GM12801 (cell line): ENCODE measurements around the gene ARFGAP3.

Experiments
- TF ChIP-seq, protein P1 (sequence below): IDR thresholded peaks from one replicate; pipeline ENCODE4 v1.5.1; 2011; ENCODE audit warnings: control low read depth; ENCODE audit not compliant: insufficient read length; ENCODE audit errors: extremely low read depth

The ARFGAP3 gene

DNA sequence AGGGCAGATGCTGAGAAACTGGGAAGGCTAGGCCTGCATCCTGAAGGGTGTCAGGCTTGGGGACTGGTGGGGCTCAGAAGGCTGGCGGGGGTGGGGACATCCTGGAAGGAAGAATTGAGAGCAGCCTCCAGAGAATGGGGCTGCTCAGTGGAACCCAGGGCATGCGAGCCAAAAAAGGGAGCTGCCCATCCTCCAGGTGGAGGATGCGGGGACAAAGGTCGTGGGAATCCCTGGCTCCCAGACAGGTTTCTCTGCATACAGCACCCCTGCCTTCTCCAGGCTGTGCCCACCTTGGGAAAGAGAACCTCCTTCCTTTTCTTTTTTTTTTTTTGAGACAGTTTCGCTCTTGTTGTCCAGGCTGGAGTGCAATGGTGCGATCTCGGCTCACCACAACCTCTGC, 40.9 kb upstream of the ARFGAP3 start:
- TF ChIP-seq, protein P1, sequence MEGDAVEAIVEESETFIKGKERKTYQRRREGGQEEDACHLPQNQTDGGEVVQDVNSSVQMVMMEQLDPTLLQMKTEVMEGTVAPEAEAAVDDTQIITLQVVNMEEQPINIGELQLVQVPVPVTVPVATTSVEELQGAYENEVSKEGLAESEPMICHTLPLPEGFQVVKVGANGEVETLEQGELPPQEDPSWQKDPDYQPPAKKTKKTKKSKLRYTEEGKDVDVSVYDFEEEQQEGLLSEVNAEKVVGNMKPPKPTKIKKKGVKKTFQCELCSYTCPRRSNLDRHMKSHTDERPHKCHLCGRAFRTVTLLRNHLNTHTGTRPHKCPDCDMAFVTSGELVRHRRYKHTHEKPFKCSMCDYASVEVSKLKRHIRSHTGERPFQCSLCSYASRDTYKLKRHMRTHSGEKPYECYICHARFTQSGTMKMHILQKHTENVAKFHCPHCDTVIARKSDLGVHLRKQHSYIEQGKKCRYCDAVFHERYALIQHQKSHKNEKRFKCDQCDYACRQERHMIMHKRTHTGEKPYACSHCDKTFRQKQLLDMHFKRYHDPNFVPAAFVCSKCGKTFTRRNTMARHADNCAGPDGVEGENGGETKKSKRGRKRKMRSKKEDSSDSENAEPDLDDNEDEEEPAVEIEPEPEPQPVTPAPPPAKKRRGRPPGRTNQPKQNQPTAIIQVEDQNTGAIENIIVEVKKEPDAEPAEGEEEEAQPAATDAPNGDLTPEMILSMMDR: no peak

DNA sequence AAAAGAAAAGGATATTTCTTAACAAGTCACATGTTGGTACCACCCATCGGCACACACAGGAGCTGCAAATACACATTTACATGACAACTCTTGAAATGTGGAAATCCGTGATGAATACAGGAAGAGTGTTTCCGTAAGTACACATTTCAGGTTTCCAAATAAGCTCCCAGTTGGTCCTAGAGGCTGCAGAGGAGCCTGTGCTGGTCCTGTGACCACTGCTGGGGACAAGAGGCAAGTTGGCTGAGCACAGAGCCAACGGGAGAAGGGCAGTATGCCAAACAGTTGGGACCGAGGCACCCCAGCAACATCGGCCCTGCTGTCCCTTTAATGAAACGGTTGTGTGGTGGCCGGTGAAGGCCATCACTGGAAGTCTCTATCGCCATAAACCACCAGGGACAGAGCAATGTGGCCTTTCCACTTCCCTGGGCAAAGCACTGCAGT, 38.5 kb upstream of the ARFGAP3 start:
- TF ChIP-seq, protein P1: no peak

DNA sequence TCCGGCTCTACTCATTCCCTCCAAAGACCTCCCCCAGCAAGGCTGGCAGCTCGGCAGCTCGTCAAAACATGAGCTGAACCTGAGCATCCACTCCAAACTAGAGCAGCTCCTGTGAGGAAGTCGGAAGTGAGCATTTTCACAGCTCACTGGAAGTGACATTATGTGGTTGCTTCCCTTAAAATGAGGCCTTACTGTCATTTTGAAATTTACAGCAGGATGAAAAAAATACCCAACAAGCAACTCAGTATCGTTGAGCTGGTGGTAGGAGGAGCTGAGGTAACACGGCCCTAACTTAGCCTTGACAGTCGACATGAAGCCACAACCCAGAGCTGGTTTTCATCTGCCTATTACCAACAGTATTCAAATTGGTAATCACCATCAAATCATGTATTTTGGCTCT, 38.0 kb upstream of the ARFGAP3 start:
- TF ChIP-seq, protein P1: no peak

DNA sequence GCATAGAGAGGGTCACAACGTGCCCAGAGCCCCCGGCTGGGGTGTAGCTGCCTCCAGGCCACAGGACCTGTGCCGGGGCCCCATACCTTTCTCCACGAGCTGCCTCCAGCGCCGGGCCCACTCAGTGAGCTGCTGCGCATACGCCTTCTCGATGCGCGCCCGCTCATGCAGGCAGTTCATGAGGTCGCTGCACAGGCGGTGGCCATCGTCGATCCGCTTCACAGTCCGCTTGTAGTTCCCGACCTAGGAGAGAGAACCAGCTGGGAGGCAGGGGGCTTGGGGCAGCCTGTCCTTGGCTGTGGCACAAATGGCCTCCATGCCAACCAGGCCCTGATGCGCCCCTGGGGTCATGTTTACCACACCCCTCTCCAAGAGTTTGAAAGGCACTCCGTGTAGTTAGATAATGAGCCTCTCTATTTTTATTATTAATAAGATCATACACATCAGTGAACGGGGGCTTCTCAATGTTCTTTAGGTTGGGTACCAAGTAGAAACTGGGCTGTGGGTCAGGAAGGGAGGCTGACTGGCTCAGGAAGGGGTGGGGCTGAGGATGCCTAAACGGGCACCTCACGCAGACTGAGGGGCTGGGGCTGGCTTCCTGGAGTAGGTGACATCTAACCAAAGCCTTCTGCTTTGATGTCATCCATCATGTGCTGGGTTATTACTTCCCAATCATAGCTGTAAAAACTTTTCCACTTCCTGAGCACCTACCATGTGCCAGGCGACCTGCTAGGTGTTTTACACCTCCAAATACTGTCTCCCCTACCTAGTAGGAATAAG, 36.5 kb upstream of the ARFGAP3 start:
- TF ChIP-seq, protein P1: no peak

DNA sequence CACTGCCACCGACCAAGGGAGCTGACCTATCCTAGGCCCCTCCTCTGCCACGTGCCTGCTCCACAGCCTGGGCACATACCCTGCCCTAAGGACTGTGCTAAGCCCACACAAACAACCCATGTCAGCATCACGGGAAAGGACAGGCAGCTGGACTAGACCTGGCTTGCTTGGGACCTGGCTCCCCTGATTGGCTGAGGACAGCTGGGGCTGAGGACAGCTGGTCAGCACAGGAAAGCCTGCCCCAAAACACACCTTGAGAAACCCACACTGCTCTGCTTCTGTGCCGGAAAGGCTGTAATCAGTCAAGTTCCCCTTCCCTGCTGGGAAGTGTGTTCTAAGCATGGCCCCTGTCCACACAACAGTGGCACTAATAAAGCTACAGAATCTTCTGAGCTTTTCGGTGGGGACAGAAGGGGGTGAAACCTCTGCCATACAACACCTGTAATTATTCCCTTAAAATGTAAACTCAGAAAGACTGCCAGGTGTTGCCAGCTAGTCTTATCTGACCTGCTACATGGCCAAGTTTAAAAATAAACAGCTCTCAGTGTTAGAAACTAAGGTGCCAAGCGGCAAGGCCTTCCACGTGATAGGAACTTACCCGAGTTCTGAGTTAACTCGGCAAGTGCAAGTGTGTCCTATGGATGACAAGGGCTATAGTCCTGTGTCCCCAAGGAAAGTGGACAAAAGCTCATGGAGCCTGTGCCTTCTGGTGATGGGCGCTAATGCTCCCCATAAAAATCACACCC, 35.7 kb upstream of the ARFGAP3 start:
- TF ChIP-seq, protein P1: no peak

DNA sequence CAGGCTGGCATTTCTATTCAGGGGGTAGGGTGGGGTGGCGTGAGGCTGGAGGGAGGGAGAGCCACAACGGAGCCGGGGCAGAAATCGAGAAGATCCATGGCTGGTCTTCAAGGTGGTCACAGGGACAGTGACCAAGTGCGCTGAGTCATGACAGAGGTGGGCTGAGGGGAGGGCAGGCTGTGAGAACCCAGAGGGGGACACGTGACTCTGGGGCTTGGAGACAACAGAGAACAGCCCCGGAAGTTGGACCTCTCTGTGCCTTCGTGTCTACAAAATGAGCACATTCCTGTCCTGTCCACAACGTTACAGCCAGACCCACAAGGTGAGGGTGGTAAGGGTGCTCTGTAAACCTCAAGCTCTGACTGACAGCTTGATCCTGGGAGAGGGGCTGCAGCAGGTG, 35.1 kb upstream of the ARFGAP3 start:
- TF ChIP-seq, protein P1: no peak

DNA sequence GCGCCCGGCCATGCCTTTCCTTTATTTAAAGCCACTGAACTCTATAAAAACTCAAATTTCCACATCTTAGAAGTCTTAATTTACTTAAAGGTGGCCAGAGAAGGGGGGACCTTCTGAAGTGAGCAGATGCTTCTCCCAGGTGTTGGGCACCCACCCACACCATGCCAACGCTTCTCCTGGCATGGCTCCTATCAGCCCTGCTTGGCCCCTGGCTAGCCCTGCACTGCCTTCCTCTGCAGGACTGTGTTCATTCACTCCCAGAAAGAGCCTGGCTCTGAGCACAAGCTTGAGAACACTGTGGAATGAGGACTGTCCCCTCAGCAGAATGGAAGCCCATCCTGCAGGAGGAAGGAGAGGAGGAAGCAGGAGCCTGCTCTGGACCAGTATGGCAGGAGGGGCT, 34.6 kb upstream of the ARFGAP3 start:
- TF ChIP-seq, protein P1: no peak
